ENCODE data around the gene TRABD2B. TPM values are rescaled to one million over a fixed set of nuclear protein-coding genes. Genes with fewer than 3 reads are reported as not detected.

The TRABD2B gene
- total and polyA plus RNA-seq, 2 donors (not counting 3 experiments of a cell fraction or from before 2014, with no cell fraction given) = not detected

DNA sequence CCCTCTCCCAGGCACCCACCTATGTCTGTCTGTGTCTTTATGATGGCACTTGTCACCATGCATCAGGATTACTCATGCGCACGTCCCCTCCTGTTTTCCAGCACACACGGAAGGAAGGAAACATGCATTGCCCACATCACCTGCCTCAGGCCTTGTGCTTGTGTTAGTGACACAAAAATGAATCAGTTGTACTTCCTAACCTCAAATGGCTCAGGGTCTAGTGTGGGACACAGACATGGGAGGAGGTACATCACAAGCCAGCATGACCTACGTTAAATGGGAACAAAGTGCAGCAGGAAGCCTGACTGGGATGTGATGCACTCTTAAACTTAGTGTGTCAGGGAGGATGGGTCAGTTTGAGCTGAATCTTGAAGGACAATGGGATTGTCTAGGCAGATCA lies 126.7 kb downstream of the TRABD2B start:
- Histone ChIP-seq H4K20me1 (replicated peaks; ENCODE audit: control insufficient read depth, extremely low read depth, insufficient read depth, low read length) (no peaks in the 10 kb centered on the region), H3K79me2 (ENCODE audit: control insufficient read depth, insufficient read depth, low read length) (no peaks in the 10 kb centered on the region), H3K36me3 (ENCODE audit: control insufficient read depth in 2 of 2, extremely low read depth in 1 of 2, insufficient read depth in 2 of 2, low read length in 2 of 2) (no peaks in the 10 kb centered on the region), H2AFZ (ENCODE audit: low read depth, low read length) (no peak overlapping the region), H3K9me1 (replicated peaks; ENCODE audit: control insufficient read depth, extremely low read depth, insufficient read depth, low read length) (no peaks in the 10 kb centered on the region), H3K4me3 (replicated peaks in 1 of 3; ENCODE audit: insufficient read depth in 1 of 3, low read depth in 1 of 3, low read length in 3 of 3) (no peak overlapping the region), H3K9ac (replicated peaks; ENCODE audit: extremely low read depth, insufficient read depth, low read length) (no peak overlapping the region), H3K27me3 (ENCODE audit: control insufficient read depth in 2 of 2, insufficient read depth in 2 of 2, low read length in 2 of 2) (no peaks in the 10 kb centered on the region), H3K4me2 (ENCODE audit: insufficient read depth, low read length) (no peak overlapping the region), H3K27ac (ENCODE audit: insufficient read depth, low read depth, low read length) (no peak overlapping the region), H3K4me1 (ENCODE audit: control insufficient read depth, extremely low read depth, insufficient read depth, low read length) (no peaks in the 10 kb centered on the region), H3K9me3 (replicated peaks; ENCODE audit: control insufficient read depth, insufficient read depth, low read length) (no peaks in the 10 kb centered on the region)
- intact Hi-C loops (cut with micrococcal nuclease) = no loop called here
- TF ChIP-seq POLR2AphosphoS5 (IDR thresholded peaks at IDR 0.05; ENCODE audit: insufficient read depth, low read depth, low read length) (no peak), EZH2 (IDR thresholded peaks at IDR 0.05; ENCODE audit: borderline replicate concordance, low read depth, low read length, severe bottlenecking) (no peak), POLR2A (IDR thresholded peaks at IDR 0.05; ENCODE audit: low read depth, low read length) (no peak), JUN (IDR thresholded peaks at IDR 0.05; ENCODE audit: borderline replicate concordance, insufficient read depth, insufficient read length, low read depth) (no peak), MYC (IDR thresholded peaks at IDR 0.05; ENCODE audit: low read depth, low read length) (no peak), FOS (IDR thresholded peaks at IDR 0.05; ENCODE audit: borderline replicate concordance, insufficient read depth, low read length) (no peak), GATA2 (IDR thresholded peaks at IDR 0.05; ENCODE audit: insufficient read depth, insufficient read length, low read depth, low read length) (no peak)
- TF ChIP-seq, protein P1, sequence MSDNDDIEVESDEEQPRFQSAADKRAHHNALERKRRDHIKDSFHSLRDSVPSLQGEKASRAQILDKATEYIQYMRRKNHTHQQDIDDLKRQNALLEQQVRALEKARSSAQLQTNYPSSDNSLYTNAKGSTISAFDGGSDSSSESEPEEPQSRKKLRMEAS (IDR thresholded peaks at IDR 0.05; ENCODE audit: insufficient read depth, insufficient read length) = no peak
- TF ChIP-seq, protein P2, sequence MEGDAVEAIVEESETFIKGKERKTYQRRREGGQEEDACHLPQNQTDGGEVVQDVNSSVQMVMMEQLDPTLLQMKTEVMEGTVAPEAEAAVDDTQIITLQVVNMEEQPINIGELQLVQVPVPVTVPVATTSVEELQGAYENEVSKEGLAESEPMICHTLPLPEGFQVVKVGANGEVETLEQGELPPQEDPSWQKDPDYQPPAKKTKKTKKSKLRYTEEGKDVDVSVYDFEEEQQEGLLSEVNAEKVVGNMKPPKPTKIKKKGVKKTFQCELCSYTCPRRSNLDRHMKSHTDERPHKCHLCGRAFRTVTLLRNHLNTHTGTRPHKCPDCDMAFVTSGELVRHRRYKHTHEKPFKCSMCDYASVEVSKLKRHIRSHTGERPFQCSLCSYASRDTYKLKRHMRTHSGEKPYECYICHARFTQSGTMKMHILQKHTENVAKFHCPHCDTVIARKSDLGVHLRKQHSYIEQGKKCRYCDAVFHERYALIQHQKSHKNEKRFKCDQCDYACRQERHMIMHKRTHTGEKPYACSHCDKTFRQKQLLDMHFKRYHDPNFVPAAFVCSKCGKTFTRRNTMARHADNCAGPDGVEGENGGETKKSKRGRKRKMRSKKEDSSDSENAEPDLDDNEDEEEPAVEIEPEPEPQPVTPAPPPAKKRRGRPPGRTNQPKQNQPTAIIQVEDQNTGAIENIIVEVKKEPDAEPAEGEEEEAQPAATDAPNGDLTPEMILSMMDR (IDR thresholded peaks at IDR 0.05; ENCODE audit: extremely low read depth in 1 of 2, insufficient read depth in 1 of 2, low read depth in 1 of 2, low read length in 2 of 2) = no peak
- no TSS peak for BruUV-seq (replicated peaks)
- dilution Hi-C loops (cut with MboI; ENCODE audit: extremely low pct_ligation_motif_present, low sequenced_read_pairs) = no loop called here
- no peak for DNase-seq (ENCODE audit: low read depth, low spot score)
- CTCF ChIA-PET = no interaction called here
- POLR2A ChIA-PET = no interaction called here
- FAIRE-seq = no peak
